Measurements from ENCODE around the gene MTRF1. TPM values are rescaled to one million over a fixed set of nuclear protein-coding genes. Genes with fewer than 3 reads are reported as not detected.

The MTRF1 gene
- total and polyA plus RNA-seq, 2 of the 8 experiments (the other 6 are each of a cell fraction or from before 2014, with no cell fraction given), result 8.0 to 19.2 TPM

- no peak within 1 kb of the TSS for H3K14ac ChIP-seq (ENCODE audit: insufficient read length)
- no peaks in the 10 kb centered on the region for H3K27me3 ChIP-seq (replicated peaks in 1 of 4; ENCODE audit: control insufficient read depth in 3 of 4, extremely low read depth in 1 of 4, insufficient read depth in 3 of 4, low read length in 3 of 4)
- H4K91ac ChIP-seq (replicated peaks; ENCODE audit: insufficient read length, low read length), result no peak within 1 kb of the TSS
- peak within 1 kb of the TSS; percentile 63 to 83 (median 68) for H3K4me3 ChIP-seq (ENCODE audit: extremely low read depth in 1 of 4, insufficient read depth in 2 of 4, low read depth in 3 of 4, low read length in 4 of 4)
- H3K9ac ChIP-seq (replicated peaks in 1 of 4; ENCODE audit: extremely low read depth in 1 of 4, low read depth in 3 of 4, low read length in 3 of 4), result peak within 1 kb of the TSS in 3 of 4 experiments; percentile 81 to 91 (median 90); a peak in 6 of 7 replicates
- peak within 1 kb of the TSS; percentile 79; the same call in 1 of the 2 replicates for H2BK5ac ChIP-seq (ENCODE audit: low read depth, low read length)
- ChIA-PET CTCF (ENCODE audit: partially characterized antibody) (interaction anchor here (1.0 to 1.3 kb wide), 2 partner anchors 28 to 33 kb away, joined by 3 read pairs; no protein-coding TSS in a partner anchor), POLR2A (ENCODE audit: partially characterized antibody) (interaction anchor here (0.7 to 1.6 kb wide), 5 partner anchors 16 to 89 kb away, joined by 3 to 4 read pairs (median 3); no protein-coding TSS in a partner anchor)
- 0 out of 2 replicates have a peak within 1 kb of the TSS, but pooled peaks have one; percentile 21 for H2BK20ac ChIP-seq (ENCODE audit: low read length)
- DNase-seq (ENCODE audit: low read depth in 1 of 2, low spot score in 2 of 2) (peak; percentile 85 to 90), FAIRE-seq (no peak)
- peak within 1 kb of the TSS; percentile 53 for H3K56ac ChIP-seq (replicated peaks; ENCODE audit: insufficient read length, low read depth, low read length)
- H3K4me1 ChIP-seq (replicated peaks in 1 of 4; ENCODE audit: control insufficient read depth in 3 of 4, insufficient read depth in 4 of 4, low read length in 3 of 4), result peaks cover 0 to 5% (median 2%) of the 10 kb centered on the region in 4 experiments; a peak in 3 of 7 replicates
- H3K9me3 ChIP-seq (ENCODE audit: insufficient read depth in 2 of 2, low read depth in 1 of 2, low read length in 1 of 2), result no peaks in the 10 kb centered on the region; a peak in 1 of 4 replicates
- peak within 1 kb of the TSS; percentile 55; the same call in 1 of the 2 replicates for H2BK15ac ChIP-seq (ENCODE audit: low read length)
- H3K27ac ChIP-seq (ENCODE audit: low read depth, low read length), result peak within 1 kb of the TSS; percentile 80; the same call in 1 of the 2 replicates
- 11% methylated on average over 62 of the region's 66 CpGs; no CpG with 5 or more reads in 1 of the 2 experiments for WGBS, 2 experiments (ENCODE audit: extremely low coverage in 1 of 2, insufficient coverage in 1 of 2, insufficient read length in 1 of 2, insufficient replicate concordance in 2 of 2, low coverage in 1 of 2, low lambda C conversion rate in 2 of 2, missing lambda C conversion rate in 1 of 2)
- no peak within 1 kb of the TSS for H2AK5ac ChIP-seq (ENCODE audit: low read depth, low read length)
- H3K4ac ChIP-seq (replicated peaks; ENCODE audit: insufficient read length, low read depth, low read length), result peak within 1 kb of the TSS; percentile 78
- peaks cover 0 to 8% of the 10 kb centered on the region in 2 experiments; a peak in 2 of 4 replicates for H3K79me2 ChIP-seq (ENCODE audit: control insufficient read depth in 1 of 2, insufficient read depth in 2 of 2, low read length in 2 of 2)
- H3K23me2 ChIP-seq (ENCODE audit: low read depth, low read length), result peaks cover 6% of the 10 kb centered on the region
- peak within 1 kb of the TSS; percentile 74 to 91 for H3K4me2 ChIP-seq (ENCODE audit: insufficient read depth in 1 of 2, low read depth in 2 of 2, low read length in 2 of 2)
- H3K23ac ChIP-seq (ENCODE audit: insufficient read length), result no peak within 1 kb of the TSS
- H2BK120ac ChIP-seq (replicated peaks; ENCODE audit: low read depth, low read length), result no peak within 1 kb of the TSS
- H2AFZ ChIP-seq (ENCODE audit: low read length), result peak within 1 kb of the TSS; percentile 87; the same call in 1 of the 2 replicates
- no peaks in the 10 kb centered on the region for H3K79me1 ChIP-seq (ENCODE audit: low read depth, low read length)
- H3K36me3 ChIP-seq (ENCODE audit: control insufficient read depth in 2 of 4, insufficient read depth in 4 of 4, low read length in 3 of 4), result no peaks in the 10 kb centered on the region
- H4K5ac ChIP-seq (ENCODE audit: insufficient read length, low read depth, low read length), result peak within 1 kb of the TSS; percentile 38
- peaks cover 0 to 2% of the 10 kb centered on the region in 2 experiments for H4K20me1 ChIP-seq (replicated peaks in 1 of 2; ENCODE audit: control insufficient read depth in 1 of 2, insufficient read depth in 2 of 2, low read length in 2 of 2)
- H2BK12ac ChIP-seq (ENCODE audit: low read depth, low read length), result no peak within 1 kb of the TSS; the same call in 1 of the 2 replicates
- peak within 1 kb of the TSS; percentile 84 for H4K8ac ChIP-seq (ENCODE audit: extremely low read depth, insufficient read depth, low read length)
- H3K18ac ChIP-seq (ENCODE audit: extremely low read depth, low read length), result peak within 1 kb of the TSS; percentile 91
- no peak for TF ChIP-seq SIRT6 (IDR thresholded peaks at IDR 0.05; ENCODE audit: low read length)
Observed at GRCh38 chr13:41193919-41194824, 69.2 kb downstream of the MTRF1 start, which contains the start of gene KBTBD7. TSS of gene KBTBD7 (minus strand) at chr13:41194569. CDS start at chr13:41194257, 312 bp downstream.

All from H1 (cell line).